T-cell (primary cell): ENCODE measurements around the gene RP2. TPM values are rescaled to one million over a fixed set of nuclear protein-coding genes. Genes with fewer than 3 reads are reported as not detected.
A peak's percentile ranks its signal among the peaks of the same experiment; 100 is the strongest.

Experiments
- ATAC-seq, 4 experiments: fragments of 200-7000 bp in 3 of 4; fragments of 150-1000 bp in 1 of 4; cut with Tn5 transposase; replicated peaks in 1 of 4; 1 replicate in 3 of 4; 2 replicates in 1 of 4; pipeline ENCODE4 v1.10.0; 2021; ENCODE audit warnings: moderate library complexity in 3 of 4, mild to moderate bottlenecking in 2 of 4, moderate number of reproducible peaks in 1 of 4
- CTCF ChIA-PET, 2 donors: fragments of 300-600 bp; sonication (Branson Sonifier 250); formaldehyde crosslinking; loops; one replicate each; lab custom pipeline; 2022; ENCODE audit warnings: antibody characterized with exemption in 2 of 2; lab: Charles Lee
- POLR2A ChIA-PET, 2 donors: fragments of 300-600 bp; sonication (Branson Sonifier 250); formaldehyde crosslinking; loops; one replicate each; lab custom pipeline; 2022; ENCODE audit warnings: antibody characterized with exemption in 2 of 2; lab: Charles Lee
- DNase-seq, 35 experiments: peaks; one replicate each; pipeline versions ENCODE4 v3.0.0 to v3.0.0-alpha.2; 2013 to 2023
- H3K27ac ChIP-seq: one replicate; pipeline ENCODE4 v1.5.1; 2013; ENCODE audit warnings: low read length
- H3K27me3 ChIP-seq, 2 experiments: replicated peaks in 1 of 2; 1 replicate in 1 of 2; 2 replicates in 1 of 2; pipeline versions ENCODE4 v1.6.1 to v1.7.0; 2013; ENCODE audit warnings: low read length in 1 of 2, mixed read lengths in 1 of 2; ENCODE audit not compliant: control insufficient read depth in 2 of 2, insufficient read depth in 2 of 2; ENCODE audit errors: extremely low read depth in 1 of 2
- H3K36me3 ChIP-seq, 2 donors: 1 replicate in 1 of 2; 2 replicates in 1 of 2; pipeline versions ENCODE4 v1.6.1 to v1.7.0; 2013; ENCODE audit warnings: low read length in 1 of 2; ENCODE audit not compliant: control insufficient read depth in 2 of 2, insufficient read depth in 1 of 2; ENCODE audit errors: extremely low read depth in 1 of 2
- H3K4me1 ChIP-seq, 2 experiments: 1 replicate in 1 of 2; 2 replicates in 1 of 2; pipeline versions ENCODE4 v1.6.1 to v1.7.0; 2013; ENCODE audit warnings: low read length in 2 of 2, mixed read lengths in 1 of 2; ENCODE audit not compliant: insufficient read depth in 2 of 2, control insufficient read depth in 1 of 2; ENCODE audit errors: extremely low read depth in 1 of 2
- H3K4me3 ChIP-seq, 2 donors: 1 replicate in 1 of 2; 2 replicates in 1 of 2; pipeline versions ENCODE4 v1.5.1 to v1.7.0; 2013; ENCODE audit warnings: mild to moderate bottlenecking in 2 of 2, low read length in 1 of 2, moderate library complexity in 1 of 2; ENCODE audit not compliant: control insufficient read depth in 1 of 2; ENCODE audit errors: extremely low read depth in 1 of 2
- H3K9me3 ChIP-seq: 2 replicates; pipeline ENCODE4 v1.7.0; 2013
- H3K27ac Mint-ChIP-seq, 2 donors: one replicate each; pipeline ENCODE4 v1.8.0; 2020 to 2021; ENCODE audit warnings: mild to moderate bottlenecking in 2 of 2, mixed read lengths in 2 of 2
- H3K27me3 Mint-ChIP-seq, 2 donors: one replicate each; pipeline ENCODE4 v1.8.0; 2021 to 2022; ENCODE audit warnings: mixed read lengths in 2 of 2
- H3K36me3 Mint-ChIP-seq: one replicate; pipeline ENCODE4 v1.8.0; 2021; ENCODE audit warnings: mixed read lengths
- H3K4me1 Mint-ChIP-seq, 3 donors: one replicate each; pipeline ENCODE4 v1.8.0; 2020 to 2022; ENCODE audit warnings: mixed read lengths in 3 of 3, mild to moderate bottlenecking in 1 of 3
- H3K4me3 Mint-ChIP-seq, 3 donors: one replicate each; pipeline ENCODE4 v1.8.0; 2020 to 2022; ENCODE audit warnings: mild to moderate bottlenecking in 3 of 3, mixed read lengths in 3 of 3, moderate library complexity in 3 of 3
- H3K9me3 Mint-ChIP-seq, 3 donors: one replicate each; pipeline ENCODE4 v1.8.0; 2020 to 2022; ENCODE audit warnings: mixed read lengths in 3 of 3
- WGBS: methylation state at CpG from one replicate; pipeline ENCODE4 v1.1.5; 2013; ENCODE audit warnings: missing lambda C conversion rate; ENCODE audit not compliant: insufficient coverage; 5-methylcytosine and 5-hydroxymethylcytosine counted together
- total RNA-seq, 35 experiments: library from RNA in 6 of 35; stranded (reverse) in 6 of 35; fragments of 120-200 nt in 1 of 35; gene quantifications; one replicate each; pipeline versions ENCODE4 v1.2.1 to v1.2.4 and lab custom pipeline; 2013 to 2026

Gene RP2
- total RNA-seq, 5 donors from 2014 or later (not counting 1 experiment from before 2014, with no cell fraction given) = 3.5 to 7.2 (median 6.7) TPM

- peaks cover 11% of the 10 kb centered on the region for H3K36me3 Mint-ChIP-seq
- no peaks in the 10 kb centered on the region for H3K9me3 ChIP-seq
- ChIA-PET POLR2A (no interaction called here), CTCF (no interaction called here)
- H3K9me3 Mint-ChIP-seq = no peaks in the 10 kb centered on the region
- no peak overlapping the region for H3K27ac Mint-ChIP-seq
- no peaks in the 10 kb centered on the region for H3K27me3 ChIP-seq
- H3K36me3 ChIP-seq = no peaks in the 10 kb centered on the region
- H3K4me3 Mint-ChIP-seq = no peak overlapping the region
- ATAC-seq (no peak), DNase-seq (no peak)
- H3K27ac ChIP-seq = no peak overlapping the region
- peaks cover 0 to 3% (median 0%) of the 10 kb centered on the region in 3 donors for H3K4me1 Mint-ChIP-seq
- H3K4me1 ChIP-seq = no peaks in the 10 kb centered on the region
- H3K27me3 Mint-ChIP-seq = no peaks in the 10 kb centered on the region
- no peak overlapping the region for H3K4me3 ChIP-seq
Observed at GRCh38 chrX:46876901-46877300, 40.1 kb downstream of the RP2 start.

GRCh38 chrX:46882266-46882665 is 45.4 kb downstream of the RP2 start:
- H3K27me3 ChIP-seq = no peaks in the 10 kb centered on the region
- H3K4me3 Mint-ChIP-seq = no peak overlapping the region
- H3K4me3 ChIP-seq = no peak overlapping the region
- no peaks in the 10 kb centered on the region for H3K9me3 ChIP-seq
- WGBS = no CpG with 5 or more reads among the region's 1 CpG
- DNase-seq (no peak), ATAC-seq (no peak)
- no peak overlapping the region for H3K27ac Mint-ChIP-seq
- no peaks in the 10 kb centered on the region for H3K9me3 Mint-ChIP-seq
- no peaks in the 10 kb centered on the region for H3K27me3 Mint-ChIP-seq
- peaks cover 6% of the 10 kb centered on the region for H3K36me3 Mint-ChIP-seq
- no peaks in the 10 kb centered on the region for H3K4me1 Mint-ChIP-seq
- no peaks in the 10 kb centered on the region for H3K4me1 ChIP-seq
- POLR2A ChIA-PET = no interaction called here
- no peaks in the 10 kb centered on the region for H3K36me3 ChIP-seq
- CTCF ChIA-PET = no interaction called here
- H3K27ac ChIP-seq = no peak overlapping the region

- no peaks in the 10 kb centered on the region for H3K9me3 ChIP-seq
- POLR2A ChIA-PET = no interaction called here
- ATAC-seq = no peak
Observed at GRCh38 chrX:46884799-46885198, 48.0 kb downstream of the RP2 start.

GRCh38 chrX:46898207-46898606 is 61.4 kb downstream of the RP2 start:
- Histone ChIP-seq H3K27ac (no peak overlapping the region), H3K4me3 (no peak overlapping the region), H3K27me3 (peaks cover 0 to 4% of the 10 kb centered on the region in 2 experiments), H3K4me1 (no peaks in the 10 kb centered on the region), H3K9me3 (no peaks in the 10 kb centered on the region), H3K36me3 (no peaks in the 10 kb centered on the region)
- Mint-ChIP-seq H3K27ac (no peak overlapping the region), H3K36me3 (no peaks in the 10 kb centered on the region), H3K9me3 (no peaks in the 10 kb centered on the region), H3K4me1 (no peaks in the 10 kb centered on the region), H3K4me3 (no peak overlapping the region), H3K27me3 (peaks cover 0 to 37% of the 10 kb centered on the region in 2 donors)
- DNase-seq = no peak
- ChIA-PET CTCF (no interaction called here), POLR2A (no interaction called here)
- ATAC-seq = no peak

More at GRCh38 chrX:46884799-46885198, 48.0 kb downstream of the RP2 start:
- Mint-ChIP-seq H3K27ac (no peak overlapping the region), H3K36me3 (peaks cover 3% of the 10 kb centered on the region), H3K4me1 (no peaks in the 10 kb centered on the region), H3K9me3 (no peaks in the 10 kb centered on the region), H3K4me3 (no peak overlapping the region), H3K27me3 (no peaks in the 10 kb centered on the region)
- Histone ChIP-seq H3K27ac (no peak overlapping the region), H3K4me1 (no peaks in the 10 kb centered on the region), H3K27me3 (no peaks in the 10 kb centered on the region), H3K36me3 (no peaks in the 10 kb centered on the region), H3K4me3 (no peak overlapping the region)
- DNase-seq = no peak
- CTCF ChIA-PET = no interaction called here
- no CpG with 5 or more reads among the region's 3 CpGs for whole genome bisulfite sequencing

- Mint-ChIP-seq H3K27ac (no peak overlapping the region), H3K9me3 (no peaks in the 10 kb centered on the region)
- H3K4me3 ChIP-seq = peak overlapping the region; percentile 23 to 28
Observed at GRCh38 chrX:46903458-46904242, 66.8 kb downstream of the RP2 start.

GRCh38 chrX:46904626-46905025 is 67.8 kb downstream of the RP2 start:
- Mint-ChIP-seq H3K27ac (no peak overlapping the region), H3K4me3 (no peak overlapping the region), H3K27me3 (peaks cover 0 to 16% of the 10 kb centered on the region in 2 donors), H3K36me3 (no peaks in the 10 kb centered on the region), H3K4me1 (peaks cover 0 to 6% (median 0%) of the 10 kb centered on the region in 3 donors), H3K9me3 (no peaks in the 10 kb centered on the region)
- DNase-seq (no peak), ATAC-seq (no peak)
- ChIA-PET CTCF (no interaction called here), POLR2A (no interaction called here)
- no CpG with 5 or more reads among the region's 2 CpGs for WGBS
- H3K4me3 ChIP-seq = no peak overlapping the region
- no peaks in the 10 kb centered on the region for H3K36me3 ChIP-seq
- no peaks in the 10 kb centered on the region for H3K9me3 ChIP-seq
- H3K27me3 ChIP-seq = peaks cover 0 to 7% of the 10 kb centered on the region in 2 experiments
- no peak overlapping the region for H3K27ac ChIP-seq
- H3K4me1 ChIP-seq = peaks cover 0 to 9% of the 10 kb centered on the region in 2 experiments

More at GRCh38 chrX:46903458-46904242, 66.8 kb downstream of the RP2 start:
- Histone ChIP-seq H3K9me3 (no peaks in the 10 kb centered on the region), H3K4me1 (peaks cover 0 to 9% of the 10 kb centered on the region in 2 experiments), H3K27me3 (peaks cover 0 to 7% of the 10 kb centered on the region in 2 experiments), H3K27ac (no peak overlapping the region), H3K36me3 (no peaks in the 10 kb centered on the region)
- peak in 30 of 35 experiments; percentile 10 to 63 (median 31) for DNase-seq
- no peaks in the 10 kb centered on the region for H3K36me3 Mint-ChIP-seq
- peak overlapping the region; percentile 43 to 55 (median 43) for H3K4me3 Mint-ChIP-seq
- no CpG with 5 or more reads among the region's 14 CpGs for WGBS
- POLR2A ChIA-PET = no interaction called here
- H3K27me3 Mint-ChIP-seq = peaks cover 0 to 22% of the 10 kb centered on the region in 2 donors
- peak; percentile 79 to 98 (median 98) for ATAC-seq
- CTCF ChIA-PET = interaction anchor here in 1 of 2 donors (0.6 kb wide), 1 partner anchor 127 kb away, joined by 4 read pairs; no protein-coding TSS in a partner anchor
- peaks cover 0 to 6% (median 0%) of the 10 kb centered on the region in 3 donors for H3K4me1 Mint-ChIP-seq
